C4-2B (cell line): ENCODE measurements around the gene CTDSPL.

ENCODE experiments used
- ZFX ChIP-seq: fragments of 450-650 bp; IDR thresholded peaks from 2 replicates; pipeline ENCODE4 v1.6.1; 2017
- TF ChIP-seq, protein P1 (sequence below): fragments of 450-650 bp; conservative IDR thresholded peaks from 2 replicates; pipeline ENCODE4 v1.5.1; 2017; ENCODE audit warnings: mild to moderate bottlenecking

DNA sequence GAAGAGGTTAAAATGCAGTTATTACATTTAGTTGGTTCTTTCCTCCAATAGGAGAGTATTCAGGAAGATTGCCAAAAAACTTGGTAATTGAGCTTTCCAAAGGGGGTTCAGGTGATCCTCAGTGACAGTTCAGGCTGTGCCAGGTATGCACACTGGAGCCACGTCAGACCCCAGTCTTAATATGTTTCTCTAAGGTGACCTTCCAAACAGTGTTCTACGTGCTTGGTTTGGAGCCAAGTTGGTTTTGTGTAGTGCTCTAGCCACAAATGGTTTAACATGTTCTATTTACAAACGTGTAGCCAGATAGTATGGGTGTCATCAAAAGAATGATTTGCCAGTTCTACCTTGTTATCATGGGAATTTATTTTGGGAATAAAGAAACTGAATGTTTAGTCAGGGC, 21.0 kb downstream of the CTDSPL start:
- TF ChIP-seq, protein P1, sequence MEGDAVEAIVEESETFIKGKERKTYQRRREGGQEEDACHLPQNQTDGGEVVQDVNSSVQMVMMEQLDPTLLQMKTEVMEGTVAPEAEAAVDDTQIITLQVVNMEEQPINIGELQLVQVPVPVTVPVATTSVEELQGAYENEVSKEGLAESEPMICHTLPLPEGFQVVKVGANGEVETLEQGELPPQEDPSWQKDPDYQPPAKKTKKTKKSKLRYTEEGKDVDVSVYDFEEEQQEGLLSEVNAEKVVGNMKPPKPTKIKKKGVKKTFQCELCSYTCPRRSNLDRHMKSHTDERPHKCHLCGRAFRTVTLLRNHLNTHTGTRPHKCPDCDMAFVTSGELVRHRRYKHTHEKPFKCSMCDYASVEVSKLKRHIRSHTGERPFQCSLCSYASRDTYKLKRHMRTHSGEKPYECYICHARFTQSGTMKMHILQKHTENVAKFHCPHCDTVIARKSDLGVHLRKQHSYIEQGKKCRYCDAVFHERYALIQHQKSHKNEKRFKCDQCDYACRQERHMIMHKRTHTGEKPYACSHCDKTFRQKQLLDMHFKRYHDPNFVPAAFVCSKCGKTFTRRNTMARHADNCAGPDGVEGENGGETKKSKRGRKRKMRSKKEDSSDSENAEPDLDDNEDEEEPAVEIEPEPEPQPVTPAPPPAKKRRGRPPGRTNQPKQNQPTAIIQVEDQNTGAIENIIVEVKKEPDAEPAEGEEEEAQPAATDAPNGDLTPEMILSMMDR: no peak
- TF ChIP-seq ZFX: no peak
